GM13977 (cell line): ENCODE data around the gene PGAP6.
"Not testable (repeated sequence)": the region's sequence is repeated elsewhere in the genome, so short reads cannot be mapped to it uniquely, and the experiment has no call there.

Source experiments
- DNase-seq: peaks from one replicate; pipeline ENCODE4 v3.0.0; 2012; ENCODE audit warnings: low spot score
- CTCF ChIP-seq: IDR thresholded peaks from 2 replicates; pipeline ENCODE4 v1.5.1; 2012; ENCODE audit warnings: mild to moderate bottlenecking, control low read depth; ENCODE audit not compliant: insufficient read depth; ENCODE audit errors: extremely low read depth, missing control alignments
- in situ Hi-C: fragments of 300-500 bp; cut with MboI; formaldehyde crosslinking; loops from one replicate; pipeline ENCODE4 v1.12.0; 2022; ENCODE audit warnings: low sequenced_read_pairs, low pct_unique_long_range_greater_than_20kb, mixed read lengths, inconsistent platforms; ENCODE audit not compliant: unreplicated experiment

PGAP6 gene

GRCh38 chr16:336269-336668 lies 45.5 kb downstream of the PGAP6 start:
- DNase-seq: no peak
- no peak for TF ChIP-seq CTCF
- in situ Hi-C loops: no loop called here

- DNase-seq, in situ Hi-C loops: not testable (repeated sequence)
These were observed 46.7 kb downstream of the PGAP6 start for GRCh38 chr16:334861-335632.

GRCh38 chr16:334164-334832 lies 47.5 kb downstream of the PGAP6 start:
- DNase-seq, in situ Hi-C loops: not testable (repeated sequence)

GRCh38 chr16:333406-334094 lies 48.2 kb downstream of the PGAP6 start:
- in situ Hi-C loops: no loop called here
- DNase-seq: no peak
- TF ChIP-seq CTCF: no peak

- in situ Hi-C loops, DNase-seq: not testable (repeated sequence)
These were observed 50.5 kb downstream of the PGAP6 start for GRCh38 chr16:331181-331814.

GRCh38 chr16:330741-331140 lies 51.0 kb downstream of the PGAP6 start:
- DNase-seq: no peak
- in situ Hi-C loops: no loop called here
- no peak for TF ChIP-seq CTCF

- no peak for DNase-seq
- in situ Hi-C loops: no loop called here
These were observed 56.2 kb downstream of the PGAP6 start for GRCh38 chr16:325375-326145.

More at GRCh38 chr16:325375-326145, 56.2 kb downstream of the PGAP6 start:
- no peak for TF ChIP-seq CTCF
